ENCODE measurements around the gene AKAP1.
A peak's percentile ranks its signal among the peaks of the same experiment; 100 is the strongest.

AKAP1 gene

GRCh38 chr17:57106107-57106835 is 21.2 kb downstream of the AKAP1 start:
- no peak for DNase-seq

GRCh38 chr17:57106836-57107497 is 21.9 kb downstream of the AKAP1 start:
- DNase-seq, result no peak

- no peak for DNase-seq
Observed at GRCh38 chr17:57107498-57108101, 22.6 kb downstream of the AKAP1 start.

- no peak for DNase-seq
Observed at GRCh38 chr17:57108671-57109392, 23.8 kb downstream of the AKAP1 start.

- no peak for DNase-seq
Observed at GRCh38 chr17:57109393-57110151, 24.5 kb downstream of the AKAP1 start.

DNA sequence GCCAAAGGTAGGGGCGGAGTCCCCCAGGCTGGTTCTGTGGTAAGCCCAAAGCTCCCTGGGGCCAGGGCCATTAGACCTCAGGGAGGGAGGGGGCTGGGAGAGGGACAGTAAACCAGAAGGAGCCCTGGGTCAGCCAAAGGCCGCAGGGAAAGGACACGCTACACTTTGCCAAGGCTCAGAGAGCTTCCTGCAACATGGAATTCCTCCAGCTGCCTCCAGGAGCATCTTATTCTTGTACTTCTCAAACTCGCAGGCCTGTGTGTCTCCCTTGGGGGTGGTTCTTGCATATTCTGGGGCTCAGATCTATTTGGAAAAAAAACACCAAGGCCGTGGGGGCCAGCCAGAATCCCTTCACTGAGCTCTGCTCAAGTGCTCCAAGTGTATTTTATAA is 25.1 kb downstream of the AKAP1 start:
- no peak for DNase-seq

- DNase-seq, result no peak
Observed at GRCh38 chr17:57110579-57111325, 25.7 kb downstream of the AKAP1 start.

DNA sequence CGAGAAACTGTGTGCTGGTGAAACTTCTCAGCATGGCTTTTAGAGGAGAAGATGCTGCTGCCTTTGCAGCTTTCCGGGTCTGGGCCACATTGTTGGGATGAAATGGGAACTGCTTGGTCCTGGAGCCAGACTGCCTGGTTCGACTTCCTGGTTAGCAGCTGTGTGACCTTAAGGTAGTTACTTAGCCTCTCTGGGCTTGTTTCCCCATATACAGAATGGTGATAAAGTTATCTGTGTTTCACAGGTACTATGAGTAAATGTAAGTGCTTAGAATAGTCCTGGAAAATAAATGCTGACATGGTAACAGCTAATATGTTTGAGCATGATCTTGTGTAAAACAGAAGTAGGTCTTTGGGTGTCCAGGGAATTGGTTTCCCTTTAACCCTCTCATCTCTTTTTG is 26.3 kb downstream of the AKAP1 start:
- DNase-seq, result no peak

- no peak for DNase-seq
Observed at GRCh38 chr17:57113011-57113410, 28.0 kb downstream of the AKAP1 start.

- no peak for DNase-seq
Observed at GRCh38 chr17:57113656-57114055, 28.6 kb downstream of the AKAP1 start.

DNA sequence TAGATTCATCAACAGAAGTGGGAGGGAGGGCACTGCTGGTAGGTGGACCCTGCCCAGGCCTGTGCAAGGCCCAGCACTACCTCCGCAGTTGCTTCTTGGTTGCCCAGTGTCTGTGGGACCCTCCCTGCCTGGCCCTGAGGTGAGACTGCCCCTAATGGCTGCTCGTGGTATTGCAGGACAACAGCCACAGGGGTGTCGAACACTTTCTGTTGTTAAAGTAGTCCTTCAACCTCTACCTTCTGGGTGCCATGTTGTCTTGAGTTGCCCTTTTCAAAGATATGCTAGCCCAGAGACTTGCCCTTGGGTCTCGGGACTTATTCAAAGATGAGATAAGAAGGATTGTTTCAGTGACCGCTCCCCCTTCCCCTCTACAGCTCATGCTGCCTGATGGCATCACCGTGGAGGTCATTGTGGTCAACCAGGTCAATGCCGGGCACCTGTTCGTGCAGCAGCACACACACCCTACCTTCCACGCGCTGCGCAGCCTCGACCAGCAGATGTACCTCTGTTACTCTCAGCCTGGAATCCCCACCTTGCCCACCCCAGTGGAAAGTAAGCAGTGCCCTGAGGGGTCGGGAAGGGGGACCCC is 29.1 kb downstream of the AKAP1 start:
- peak; percentile 74 to 77 for DNase-seq

GRCh38 chr17:57115377-57115776 is 30.3 kb downstream of the AKAP1 start:
- no peak for DNase-seq

DNA sequence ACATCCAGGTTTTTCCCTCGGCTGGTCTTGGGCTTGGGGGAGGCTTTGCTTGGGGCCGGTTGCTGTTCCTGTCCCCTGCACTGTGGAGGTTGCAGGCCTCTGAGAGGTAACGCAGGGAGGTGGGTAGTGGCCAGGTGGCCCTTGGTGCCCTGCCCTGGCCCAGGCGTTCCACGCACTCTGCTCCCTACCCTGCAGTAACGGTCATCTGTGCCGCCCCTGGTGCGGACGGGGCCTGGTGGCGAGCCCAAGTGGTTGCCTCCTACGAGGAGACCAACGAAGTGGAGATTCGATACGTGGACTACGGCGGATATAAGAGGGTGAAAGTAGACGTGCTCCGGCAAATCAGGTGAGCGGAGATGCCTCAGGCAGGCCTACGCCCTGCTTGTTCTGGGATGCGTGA is 30.9 kb downstream of the AKAP1 start:
- DNase-seq, result no peak

- no peak for DNase-seq
Observed at GRCh38 chr17:57117798-57118197, 32.8 kb downstream of the AKAP1 start.

DNA sequence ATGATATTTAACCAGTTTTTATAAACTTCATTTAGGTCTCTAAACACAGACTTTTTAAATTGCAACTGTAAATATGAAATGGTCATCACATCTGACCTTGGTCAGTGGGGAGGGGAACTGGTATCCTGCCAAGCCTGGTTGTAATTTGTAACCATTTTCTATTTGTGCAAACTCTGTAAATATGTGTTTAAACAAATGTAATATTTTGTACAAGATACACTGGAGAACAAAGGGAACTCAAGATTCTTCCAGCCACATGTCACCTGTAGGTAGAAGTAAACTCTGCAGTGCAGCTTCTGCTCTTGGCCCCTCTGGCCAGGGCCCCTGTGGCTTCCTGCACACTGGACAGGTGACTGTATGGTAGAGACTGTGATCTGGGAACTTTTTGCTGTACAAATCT is 35.8 kb downstream of the AKAP1 start:
- no peak for DNase-seq

DNA sequence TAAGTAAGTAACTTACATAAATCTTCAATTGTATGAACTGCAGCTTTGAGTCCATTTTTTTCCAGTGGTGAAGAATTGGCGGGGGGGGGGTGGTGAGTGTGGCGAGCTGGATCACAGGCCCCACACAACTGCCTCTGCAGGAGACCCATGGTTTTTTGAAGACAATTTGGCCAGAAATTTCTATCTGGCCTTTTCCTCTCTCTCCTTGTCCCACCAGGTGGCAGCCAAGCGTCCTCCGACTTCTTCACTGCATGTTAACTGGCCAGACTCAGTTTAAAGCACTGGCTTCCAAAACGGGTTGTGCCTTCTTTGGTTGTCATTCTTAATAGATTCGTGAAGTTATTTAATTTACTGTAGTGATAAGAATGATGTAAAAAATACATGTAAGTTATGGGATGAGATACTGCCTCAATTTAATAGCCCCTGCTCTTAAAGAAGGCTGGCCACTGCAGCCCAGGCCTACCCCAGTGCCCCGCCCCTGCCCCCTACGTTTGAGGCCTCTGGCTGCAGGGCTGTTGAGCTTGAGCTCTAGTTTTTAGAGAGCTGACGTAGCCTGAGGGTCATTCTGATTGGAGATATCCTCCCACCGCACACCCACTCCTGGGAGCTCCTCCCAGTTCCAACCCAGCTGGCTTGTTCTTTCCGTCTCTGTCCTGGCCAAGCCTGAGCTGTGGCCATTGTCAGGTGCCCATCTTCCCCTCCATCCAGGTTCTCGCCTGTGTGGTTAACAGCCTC is 36.4 kb downstream of the AKAP1 start:
- no peak for DNase-seq

GRCh38 chr17:57124053-57124452 is 39.0 kb downstream of the AKAP1 start:
- DNase-seq, result no peak

GRCh38 chr17:57125406-57125805 is 40.4 kb downstream of the AKAP1 start:
- no peak for DNase-seq

DNA sequence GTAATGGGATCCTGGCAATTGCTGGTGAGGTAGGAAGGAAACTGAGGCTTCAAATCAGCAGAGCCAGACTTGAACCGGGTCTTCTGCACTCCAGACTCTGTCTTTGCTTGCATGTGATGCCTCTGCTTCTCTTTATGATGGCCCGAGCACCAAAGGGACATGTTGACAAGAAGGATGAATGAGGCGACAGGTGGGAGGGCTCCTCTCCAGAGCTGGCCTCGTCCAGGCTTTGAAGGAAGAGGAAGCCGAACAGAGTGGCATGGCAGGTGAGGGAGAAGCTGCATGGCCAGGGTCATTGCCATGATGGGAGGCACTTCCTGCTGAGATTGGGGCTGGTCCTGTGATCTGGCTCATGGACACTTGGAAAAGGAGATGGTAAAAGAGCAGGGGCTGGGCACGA is 40.8 kb downstream of the AKAP1 start:
- no peak for DNase-seq

DNA sequence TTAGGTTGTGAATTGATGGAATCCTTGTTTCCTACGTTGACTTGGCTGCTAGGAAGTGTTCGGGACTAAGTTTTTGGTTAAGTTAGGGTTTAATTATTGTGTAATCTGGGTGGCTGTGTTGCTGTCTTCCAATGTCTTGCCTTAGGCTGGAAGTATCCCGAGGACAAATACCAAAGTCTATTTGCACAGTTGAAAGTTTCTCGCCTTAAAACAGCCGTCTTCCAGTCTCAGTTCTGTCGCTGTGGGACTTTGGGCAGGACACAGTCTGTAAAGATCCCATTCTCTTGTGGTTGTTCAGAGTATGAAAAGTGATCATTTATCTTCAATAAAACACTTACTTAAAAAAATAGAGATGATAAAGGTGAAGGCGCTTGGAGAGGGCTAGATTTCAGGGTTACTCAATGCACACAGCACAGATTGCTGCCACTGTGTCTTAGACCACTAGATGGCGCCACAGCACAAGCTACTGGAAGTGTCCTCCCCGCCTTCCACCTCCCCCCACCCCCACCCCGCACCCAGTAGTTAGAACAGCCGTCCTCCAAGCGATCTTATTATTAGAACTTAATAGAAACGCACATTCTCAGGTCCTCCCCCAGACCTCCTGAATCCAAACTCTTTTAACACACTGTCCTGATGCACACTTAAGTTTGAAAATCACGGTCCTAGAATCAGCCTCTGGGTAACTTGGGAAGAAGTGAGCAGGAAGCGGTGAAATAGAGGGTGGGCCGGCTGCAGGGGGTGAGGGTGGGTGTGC is 45.8 kb downstream of the AKAP1 start:
- peak; percentile 86 to 87 for DNase-seq
